ENCODE data around the gene PSD.
"Not testable (repeated sequence)": the region's sequence is repeated elsewhere in the genome, so short reads cannot be mapped to it uniquely, and the experiment has no call there.

The PSD gene

GRCh38 chr10:102418622-102419268 lies at the start of gene PSD:
TSS of gene PSD (minus strand) at chr10:102418785. CDS start at chr10:102417038, 1,747 bp downstream.
- DNase-seq = no peak

- no peak for DNase-seq
Measured at GRCh38 chr10:102467971-102468438, 49.4 kb upstream of the PSD start.

DNA sequence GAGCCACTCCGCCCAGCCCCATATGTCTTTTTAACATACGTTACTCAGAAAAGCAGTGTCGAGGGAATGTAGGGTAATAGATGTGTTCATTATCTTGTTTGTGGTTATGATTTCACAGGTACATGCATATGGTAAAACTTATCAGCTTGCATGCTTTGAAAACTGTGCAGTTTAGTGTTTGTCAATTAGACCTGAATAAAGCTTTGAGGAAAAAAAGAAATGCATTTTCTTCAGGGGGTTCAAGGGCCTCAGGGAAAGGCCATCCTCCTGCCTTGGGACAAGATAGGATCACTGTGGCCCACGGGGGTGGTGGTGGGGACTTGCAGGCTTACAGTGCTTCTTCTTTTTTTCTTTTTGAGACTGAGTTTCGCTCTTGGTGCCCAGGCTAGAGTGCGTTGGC lies 48.7 kb upstream of the PSD start:
- no peak for DNase-seq

- no peak for DNase-seq
Measured at GRCh38 chr10:102465466-102465865, 46.9 kb upstream of the PSD start.

- DNase-seq = no peak
Measured at GRCh38 chr10:102463983-102464382, 45.4 kb upstream of the PSD start.

GRCh38 chr10:102462512-102463054 lies 44.0 kb upstream of the PSD start:
- no peak for DNase-seq

DNA sequence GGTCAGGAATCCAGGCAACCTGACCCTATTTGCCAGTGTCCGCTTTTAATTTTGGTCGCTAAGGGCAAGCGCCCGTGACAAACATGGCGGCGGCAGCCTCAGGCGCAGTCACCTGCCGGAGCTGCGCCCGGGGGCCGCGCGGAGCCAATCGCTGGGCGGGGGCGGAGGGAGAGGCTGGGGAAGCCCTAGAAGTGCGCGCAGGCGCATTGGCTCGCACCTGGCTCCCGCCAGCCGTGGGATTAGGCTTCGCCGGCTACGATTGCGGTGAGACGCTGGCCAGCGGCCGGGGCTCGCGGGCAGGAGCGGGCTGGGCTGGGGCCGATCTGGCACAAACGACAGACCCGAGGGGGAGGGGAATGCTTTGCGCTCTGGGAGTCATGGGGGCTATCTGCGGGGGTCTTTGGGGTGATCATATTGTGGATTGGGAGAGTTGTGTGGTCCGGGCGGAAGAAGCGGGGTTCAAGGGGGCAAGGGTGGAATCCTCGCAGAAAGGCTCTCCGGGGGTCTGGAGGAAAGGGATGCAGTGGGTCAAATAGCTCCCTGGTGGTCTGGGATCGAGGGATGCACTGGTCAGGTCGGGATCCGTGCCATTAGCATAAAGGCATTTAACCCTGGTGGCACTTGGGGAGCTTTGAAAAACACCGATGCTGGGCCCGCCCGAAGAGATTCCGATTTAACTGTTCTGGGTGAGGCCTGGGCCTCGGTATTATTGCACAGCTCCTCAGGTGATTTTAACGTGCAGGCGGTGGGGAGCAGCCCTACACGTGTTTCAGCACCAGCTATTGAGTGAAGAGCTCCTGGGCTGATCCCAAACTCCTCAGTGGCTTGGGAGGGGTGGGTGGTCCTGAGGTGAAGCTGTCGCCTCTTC lies 42.8 kb upstream of the PSD start:
- peak; percentile 86 for DNase-seq

GRCh38 chr10:102460836-102461186 lies 42.2 kb upstream of the PSD start:
- no peak for DNase-seq

- DNase-seq = no peak
Measured at GRCh38 chr10:102458656-102459055, 40.1 kb upstream of the PSD start.

GRCh38 chr10:102457591-102458150 lies 39.1 kb upstream of the PSD start:
- no peak for DNase-seq

DNA sequence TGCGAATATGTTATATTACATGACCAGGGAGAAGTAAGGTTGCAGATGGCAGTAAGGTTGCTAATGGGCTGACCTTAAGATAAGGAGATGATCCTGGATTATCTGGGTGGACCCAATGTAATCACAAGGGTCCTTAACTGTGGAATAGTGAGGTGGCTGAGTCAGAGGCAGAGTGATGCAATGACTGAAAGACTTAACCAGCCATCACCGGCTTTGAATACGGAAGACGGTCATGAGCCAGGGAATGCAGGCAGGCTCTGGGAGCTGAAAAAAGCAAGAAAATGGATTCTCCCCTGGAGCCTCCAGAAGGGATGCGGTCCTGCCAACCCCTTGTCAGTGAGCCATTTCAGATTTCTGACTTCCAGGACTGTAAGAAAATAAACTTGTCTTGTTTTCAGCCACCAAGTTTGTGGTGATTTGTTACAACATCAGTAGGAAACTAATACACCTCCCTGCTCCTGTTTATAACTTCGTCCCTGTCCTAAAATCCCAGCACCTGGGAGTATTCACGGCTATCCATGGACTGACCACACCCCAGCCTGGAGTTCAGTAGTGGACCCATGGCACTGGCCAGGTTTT lies 37.4 kb upstream of the PSD start:
- DNase-seq = no peak

- not testable (repeated sequence) for DNase-seq
Measured at GRCh38 chr10:102454662-102455487, 36.3 kb upstream of the PSD start.

DNA sequence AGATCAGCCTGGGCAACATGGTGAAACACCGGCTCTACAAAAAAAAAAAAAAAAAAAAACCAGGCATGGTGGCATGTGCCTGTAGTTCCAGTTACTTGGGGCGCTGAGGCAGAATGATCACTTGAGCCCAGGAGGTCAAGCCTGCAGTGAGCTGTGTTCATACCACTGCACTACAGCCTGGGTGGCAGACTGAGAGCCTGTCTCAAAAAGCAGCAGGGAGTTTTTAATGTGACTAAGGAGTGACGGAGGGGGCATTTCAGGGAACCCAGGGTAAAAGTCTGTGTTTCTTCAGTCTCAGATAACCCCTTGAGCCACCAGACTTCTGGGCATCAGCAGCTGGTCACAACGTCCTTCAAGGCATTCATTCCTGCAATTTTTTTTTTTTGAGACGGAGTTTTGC lies 34.9 kb upstream of the PSD start:
- DNase-seq = no peak

DNA sequence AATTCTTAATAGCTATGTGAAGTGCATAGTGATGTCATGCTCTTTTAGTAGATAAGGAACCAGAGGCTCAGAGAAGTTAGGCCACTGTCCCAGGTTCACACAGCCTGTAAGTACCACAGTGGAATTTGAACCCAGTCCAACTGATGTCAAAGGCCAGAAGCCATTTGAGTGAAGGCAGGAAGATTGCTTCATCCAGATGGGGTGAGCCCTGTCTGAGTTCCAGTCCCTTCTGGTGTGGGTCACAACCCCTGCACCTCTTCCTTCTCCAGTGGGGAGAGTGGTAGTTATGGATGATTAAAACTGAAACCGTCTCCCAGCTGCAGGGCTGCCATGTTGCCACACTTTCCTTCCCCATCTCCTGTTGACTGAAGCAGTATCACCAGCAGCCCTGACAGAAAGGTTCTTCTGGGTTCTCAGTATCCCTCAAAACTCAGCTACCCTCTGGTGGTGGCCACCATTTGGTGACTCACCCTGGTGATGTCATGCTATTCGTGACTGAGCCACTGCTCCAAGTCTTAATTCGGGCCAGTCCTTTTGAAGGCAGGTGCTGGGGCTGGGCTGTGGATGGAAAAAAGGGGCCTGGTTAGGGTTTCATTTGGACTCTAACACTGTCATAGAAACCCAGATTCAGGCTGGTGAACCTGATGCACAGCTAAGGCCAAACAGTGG lies 34.2 kb upstream of the PSD start:
- DNase-seq = peak; percentile 17

DNA sequence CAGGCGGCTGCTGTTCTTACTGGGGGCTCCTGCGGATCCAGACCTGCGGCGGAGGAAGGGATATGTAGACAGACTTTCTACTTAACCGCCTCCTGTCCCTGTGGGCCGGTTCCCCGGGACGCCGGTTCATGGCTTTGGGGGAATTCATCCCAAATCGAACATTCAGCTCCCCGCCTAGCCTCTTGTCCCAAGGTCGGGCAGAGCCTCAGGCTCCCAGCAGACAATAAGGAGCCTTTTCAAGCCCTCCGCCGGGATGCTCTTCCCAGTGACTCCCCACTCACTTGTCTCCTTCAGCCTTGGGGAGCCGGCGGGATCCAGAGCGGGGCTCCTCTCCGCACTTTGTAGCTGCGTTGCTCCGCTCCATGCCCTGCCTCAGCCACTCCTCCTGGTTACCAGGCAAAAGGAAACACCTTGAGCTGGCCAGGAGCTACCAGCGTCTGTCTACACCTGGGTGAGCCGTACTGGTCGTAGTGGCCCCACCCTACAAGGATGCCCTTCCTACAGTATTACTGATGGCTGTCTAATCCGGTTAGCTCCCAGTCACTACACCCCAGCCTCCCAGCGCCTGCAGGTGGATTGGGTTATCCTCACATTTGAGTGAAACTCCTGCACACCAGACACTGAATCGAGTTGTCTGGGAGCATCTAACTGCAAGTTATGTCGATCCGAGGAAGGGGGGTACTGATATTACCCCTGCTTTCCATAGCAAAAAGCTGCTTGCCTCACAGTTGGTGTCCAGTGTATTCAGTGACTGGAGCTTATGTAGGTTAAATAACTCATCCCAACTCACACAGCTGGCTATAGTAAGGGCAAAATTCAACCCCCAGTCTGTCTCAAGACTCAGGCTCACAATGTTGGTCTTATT lies 32.8 kb upstream of the PSD start, which contains the start of gene C10orf95:
C10orf95 (minus strand) TSS at position 439 of the 865 bp plus-strand sequence. CDS start 450 bp downstream, outside the sequence.
- DNase-seq = no peak

DNA sequence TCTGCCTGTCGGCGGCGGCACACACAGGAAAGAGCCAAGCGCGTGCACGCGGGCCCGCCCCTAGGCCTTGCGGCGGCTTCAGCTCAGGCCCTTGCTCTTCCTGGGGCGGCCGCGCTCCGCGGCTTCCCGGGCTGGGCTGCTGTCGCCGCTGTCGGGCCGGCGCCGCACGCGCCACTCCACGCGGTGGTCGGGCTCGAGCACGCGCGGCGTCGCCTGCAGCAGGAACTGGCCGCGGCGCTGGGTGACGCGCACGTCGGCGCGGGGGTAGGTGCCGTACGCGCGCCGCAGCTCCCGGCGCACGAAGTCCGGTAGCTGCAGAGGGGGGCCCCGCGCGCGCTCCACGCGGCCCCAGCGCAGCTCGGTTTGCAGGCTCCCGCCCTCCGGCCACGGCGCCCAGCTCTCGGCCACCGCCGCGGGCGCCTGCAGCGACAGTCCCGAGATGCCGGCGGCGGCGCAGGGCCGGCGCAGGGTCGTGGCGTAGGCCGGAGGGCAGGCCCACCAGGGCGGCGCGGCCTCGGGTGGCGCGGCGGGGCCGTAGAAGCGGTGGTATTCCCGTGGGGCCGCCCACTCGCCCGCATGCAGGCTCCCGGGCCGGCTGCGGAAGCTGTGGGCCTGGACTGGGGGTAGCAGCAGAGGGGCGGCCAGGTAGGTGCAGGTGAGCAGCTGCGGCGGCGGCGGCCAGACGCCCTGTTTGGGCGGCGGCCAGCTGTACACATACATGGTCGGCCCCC lies 32.0 kb upstream of the PSD start:
- peak; percentile 89 for DNase-seq

GRCh38 chr10:102450124-102450373 lies 31.5 kb upstream of the PSD start:
- DNase-seq = no peak

DNA sequence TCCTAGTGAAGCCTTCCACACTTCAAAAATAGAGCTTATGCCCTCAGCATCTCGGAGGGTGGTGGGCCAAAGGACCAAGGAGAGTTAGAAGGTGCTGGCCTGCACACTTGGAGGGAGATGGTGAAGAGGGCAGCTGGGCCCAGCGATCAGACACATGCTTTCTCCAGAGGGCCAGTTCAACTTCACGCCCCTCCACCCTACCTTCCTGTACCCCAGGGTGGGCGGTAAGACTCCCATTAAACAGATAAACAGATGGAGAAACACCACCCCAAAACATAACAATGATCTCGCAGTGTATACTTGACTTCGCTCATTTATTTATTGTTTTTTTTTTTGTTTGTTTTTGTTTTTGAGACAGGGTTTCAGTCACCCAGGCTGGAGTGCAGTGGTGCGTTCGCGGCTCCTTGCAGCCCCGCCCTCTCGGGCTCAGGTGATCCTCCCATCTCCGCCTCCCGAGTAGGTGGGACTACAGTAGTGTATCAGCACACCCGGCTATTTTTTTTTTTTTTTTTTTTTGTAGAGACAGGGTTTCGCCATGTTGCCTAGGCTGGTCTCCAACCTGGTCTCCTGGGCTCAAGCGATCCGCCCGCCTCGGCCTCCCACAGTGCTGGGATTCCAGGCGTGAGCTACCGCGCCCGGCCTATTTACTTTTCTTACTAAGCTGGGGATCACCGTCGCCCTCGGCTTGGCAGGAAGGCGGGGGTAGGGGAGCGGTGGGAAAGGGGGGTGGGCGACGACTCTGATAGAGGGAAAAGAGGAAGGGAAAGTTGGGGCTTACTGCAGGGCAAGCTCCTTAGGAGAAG lies 30.9 kb upstream of the PSD start:
- DNase-seq = peak; percentile 83

- no peak for DNase-seq
Measured at GRCh38 chr10:102444851-102445250, 26.3 kb upstream of the PSD start.
